Activated T-helper 1 cell treated with anti-CD3 and anti-CD28 coated beads, Interleukin-12 subunit alpha, Interleukin-12 subunit beta, Interleukin-2, Interleukin-4 antibody, amounts not matched to agents 30 ng/mL and 10 ng/mL and 1 ng/mL, durations not matched to agents 14 hours and 24 hours and 36 hours (primary cell): ENCODE measurements around the gene TPI1. TPM values are rescaled to one million over a fixed set of nuclear protein-coding genes. Genes with fewer than 3 reads are reported as not detected.
A peak's percentile ranks its signal among the peaks of the same experiment; 100 is the strongest.

Experiments used
- DNase-seq: peaks from one replicate; pipeline ENCODE4 v3.0.0; 2021; ENCODE audit warnings: low spot score
- H3K27ac Mint-ChIP-seq: one replicate; pipeline ENCODE4 v1.8.0; 2021; ENCODE audit warnings: mild to moderate bottlenecking, mixed read lengths
- H3K27me3 Mint-ChIP-seq: one replicate; pipeline ENCODE4 v1.8.0; 2022; ENCODE audit warnings: mild to moderate bottlenecking, moderate library complexity, mixed read lengths; ENCODE audit not compliant: insufficient read depth
- H3K36me3 Mint-ChIP-seq: one replicate; pipeline ENCODE4 v1.8.0; 2021; ENCODE audit warnings: low read depth, mixed read lengths
- H3K4me1 Mint-ChIP-seq: one replicate; pipeline ENCODE4 v1.8.0; 2021; ENCODE audit warnings: low read depth, mixed read lengths
- H3K4me3 Mint-ChIP-seq: one replicate; pipeline ENCODE4 v1.8.0; 2021; ENCODE audit warnings: mild to moderate bottlenecking, moderate library complexity, mixed read lengths
- H3K9me3 Mint-ChIP-seq: one replicate; pipeline ENCODE4 v1.8.0; 2021; ENCODE audit warnings: mixed read lengths
- intact Hi-C: fragments of 100-400 bp; cut with micrococcal nuclease; formaldehyde crosslinking; loops from one replicate; pipeline ENCODE4 v1.15.1; 2024
- total RNA-seq: library from RNA; stranded (reverse); gene quantifications from 2 replicates; pipeline ENCODE4 v1.2.3, GENCODE V29; 2022

The TPI1 gene
- total RNA-seq, 1 donor from 2014 or later, result 1,427 TPM

GRCh38 chr12:6824901-6825381, 42.4 kb upstream of the TPI1 start:
- H3K27me3 Mint-ChIP-seq, result peaks cover 43% of the 10 kb centered on the region
- H3K9me3 Mint-ChIP-seq, result no peaks in the 10 kb centered on the region
- no peak for DNase-seq
- H3K4me3 Mint-ChIP-seq, result no peak overlapping the region
- H3K4me1 Mint-ChIP-seq, result peaks cover 48% of the 10 kb centered on the region
- H3K27ac Mint-ChIP-seq, result no peak overlapping the region
- intact Hi-C loops, result loop anchor here (1.0 to 5.0 kb wide), 7 partner anchors 26 to 208 kb away; partner anchors contain the start of genes CDCA3, LAG3, MLF2 and ZNF384
- peaks cover 5% of the 10 kb centered on the region for H3K36me3 Mint-ChIP-seq

GRCh38 chr12:6825398-6826124, 41.8 kb upstream of the TPI1 start:
- peaks cover 46% of the 10 kb centered on the region for H3K4me1 Mint-ChIP-seq
- peak overlapping the region; percentile 59 for H3K27ac Mint-ChIP-seq
- intact Hi-C loops, result loop anchor here (1.0 to 5.0 kb wide), 7 partner anchors 26 to 208 kb away; partner anchors contain the start of genes CDCA3, LAG3, MLF2 and ZNF384
- H3K9me3 Mint-ChIP-seq, result no peaks in the 10 kb centered on the region
- H3K36me3 Mint-ChIP-seq, result peaks cover 5% of the 10 kb centered on the region
- peak; percentile 72 for DNase-seq
- peaks cover 46% of the 10 kb centered on the region for H3K27me3 Mint-ChIP-seq
- H3K4me3 Mint-ChIP-seq, result peak overlapping the region; percentile 40

- H3K9me3 Mint-ChIP-seq, result no peaks in the 10 kb centered on the region
- H3K4me3 Mint-ChIP-seq, result peak overlapping the region; percentile 15
- peaks cover 39% of the 10 kb centered on the region for H3K4me1 Mint-ChIP-seq
- no peak overlapping the region for H3K27ac Mint-ChIP-seq
- H3K36me3 Mint-ChIP-seq, result peaks cover 1% of the 10 kb centered on the region
- no peak for DNase-seq
- H3K27me3 Mint-ChIP-seq, result peaks cover 49% of the 10 kb centered on the region
- intact Hi-C loops, result loop anchor here (5.0 kb wide), 1 partner anchor 54 kb away; the partner anchor contains the start of gene LAG3
Measured at GRCh38 chr12:6826125-6826733, 41.1 kb upstream of the TPI1 start.

GRCh38 chr12:6826734-6827436, 40.4 kb upstream of the TPI1 start:
- peaks cover 52% of the 10 kb centered on the region for H3K27me3 Mint-ChIP-seq
- H3K27ac Mint-ChIP-seq, result peak overlapping the region; percentile 14
- intact Hi-C loops, result loop anchor here (5.0 kb wide), 1 partner anchor 55 kb away; the partner anchor contains the start of gene LAG3
- H3K4me1 Mint-ChIP-seq, result peaks cover 37% of the 10 kb centered on the region
- H3K36me3 Mint-ChIP-seq, result no peaks in the 10 kb centered on the region
- H3K9me3 Mint-ChIP-seq, result no peaks in the 10 kb centered on the region
- H3K4me3 Mint-ChIP-seq, result peak overlapping the region; percentile 61
- no peak for DNase-seq

- H3K4me3 Mint-ChIP-seq, result peak overlapping the region; percentile 61
- H3K36me3 Mint-ChIP-seq, result no peaks in the 10 kb centered on the region
- peaks cover 51% of the 10 kb centered on the region for H3K27me3 Mint-ChIP-seq
- intact Hi-C loops, result loop anchor here (5.0 kb wide), 1 partner anchor 55 kb away; the partner anchor contains the start of gene LAG3
- peaks cover 37% of the 10 kb centered on the region for H3K4me1 Mint-ChIP-seq
- no peak for DNase-seq
- H3K9me3 Mint-ChIP-seq, result no peaks in the 10 kb centered on the region
- H3K27ac Mint-ChIP-seq, result peak overlapping the region; percentile 14
Measured at GRCh38 chr12:6827437-6827911, 39.9 kb upstream of the TPI1 start.

- DNase-seq, result no peak
- H3K9me3 Mint-ChIP-seq, result no peaks in the 10 kb centered on the region
- no peaks in the 10 kb centered on the region for H3K36me3 Mint-ChIP-seq
- peaks cover 48% of the 10 kb centered on the region for H3K27me3 Mint-ChIP-seq
- H3K4me3 Mint-ChIP-seq, result peak within 1 kb of the TSS; percentile 90
- H3K4me1 Mint-ChIP-seq, result peaks cover 31% of the 10 kb centered on the region
- H3K27ac Mint-ChIP-seq, result peak within 1 kb of the TSS; percentile 78
- intact Hi-C loops, result loop anchor here (5.0 kb wide), 1 partner anchor 56 kb away; the partner anchor contains the start of gene LAG3
Measured at GRCh38 chr12:6827982-6828780, 39.1 kb upstream of the TPI1 start, which contains the start of gene P3H3. P3H3 (plus strand) TSS chr12:6828407; CDS start chr12:6828441, 34 bp downstream.

GRCh38 chr12:6828781-6829535, 38.4 kb upstream of the TPI1 start:
- H3K9me3 Mint-ChIP-seq, result no peaks in the 10 kb centered on the region
- peak overlapping the region; percentile 90 for H3K4me3 Mint-ChIP-seq
- peak overlapping the region; percentile 78 for H3K27ac Mint-ChIP-seq
- no peak for DNase-seq
- intact Hi-C loops, result loop anchor here (5.0 kb wide), 1 partner anchor 57 kb away; the partner anchor contains the start of gene LAG3
- H3K27me3 Mint-ChIP-seq, result peaks cover 47% of the 10 kb centered on the region
- peaks cover 31% of the 10 kb centered on the region for H3K4me1 Mint-ChIP-seq
- no peaks in the 10 kb centered on the region for H3K36me3 Mint-ChIP-seq

- peak overlapping the region; percentile 90 for H3K4me3 Mint-ChIP-seq
- intact Hi-C loops, result loop anchor here (5.0 kb wide), 1 partner anchor 57 kb away; the partner anchor contains the start of gene LAG3
- H3K27me3 Mint-ChIP-seq, result peaks cover 45% of the 10 kb centered on the region
- peaks cover 36% of the 10 kb centered on the region for H3K4me1 Mint-ChIP-seq
- no peaks in the 10 kb centered on the region for H3K9me3 Mint-ChIP-seq
- DNase-seq, result no peak
- peak overlapping the region; percentile 78 for H3K27ac Mint-ChIP-seq
- H3K36me3 Mint-ChIP-seq, result no peaks in the 10 kb centered on the region
Measured at GRCh38 chr12:6829536-6830220, 37.7 kb upstream of the TPI1 start.

GRCh38 chr12:6830286-6830890, 36.9 kb upstream of the TPI1 start:
- H3K27ac Mint-ChIP-seq, result no peak overlapping the region
- no peak for DNase-seq
- peaks cover 39% of the 10 kb centered on the region for H3K27me3 Mint-ChIP-seq
- no peaks in the 10 kb centered on the region for H3K9me3 Mint-ChIP-seq
- intact Hi-C loops, result no loop called here
- peaks cover 32% of the 10 kb centered on the region for H3K4me1 Mint-ChIP-seq
- peak overlapping the region; percentile 63 for H3K4me3 Mint-ChIP-seq
- H3K36me3 Mint-ChIP-seq, result no peaks in the 10 kb centered on the region

GRCh38 chr12:6830999-6831398, 36.3 kb upstream of the TPI1 start:
- H3K27ac Mint-ChIP-seq, result no peak overlapping the region
- H3K4me1 Mint-ChIP-seq, result peaks cover 32% of the 10 kb centered on the region
- intact Hi-C loops, result no loop called here
- peak overlapping the region; percentile 63 for H3K4me3 Mint-ChIP-seq
- peaks cover 33% of the 10 kb centered on the region for H3K27me3 Mint-ChIP-seq
- no peaks in the 10 kb centered on the region for H3K9me3 Mint-ChIP-seq
- H3K36me3 Mint-ChIP-seq, result no peaks in the 10 kb centered on the region
- no peak for DNase-seq
